Fibroblast of skin of back (primary cell): Measurements from ENCODE around the gene LYPD6B.

ENCODE experiments used
- DNase-seq: peaks from one replicate; pipeline ENCODE4 v3.0.0-alpha.2; 2013

Gene LYPD6B

DNA sequence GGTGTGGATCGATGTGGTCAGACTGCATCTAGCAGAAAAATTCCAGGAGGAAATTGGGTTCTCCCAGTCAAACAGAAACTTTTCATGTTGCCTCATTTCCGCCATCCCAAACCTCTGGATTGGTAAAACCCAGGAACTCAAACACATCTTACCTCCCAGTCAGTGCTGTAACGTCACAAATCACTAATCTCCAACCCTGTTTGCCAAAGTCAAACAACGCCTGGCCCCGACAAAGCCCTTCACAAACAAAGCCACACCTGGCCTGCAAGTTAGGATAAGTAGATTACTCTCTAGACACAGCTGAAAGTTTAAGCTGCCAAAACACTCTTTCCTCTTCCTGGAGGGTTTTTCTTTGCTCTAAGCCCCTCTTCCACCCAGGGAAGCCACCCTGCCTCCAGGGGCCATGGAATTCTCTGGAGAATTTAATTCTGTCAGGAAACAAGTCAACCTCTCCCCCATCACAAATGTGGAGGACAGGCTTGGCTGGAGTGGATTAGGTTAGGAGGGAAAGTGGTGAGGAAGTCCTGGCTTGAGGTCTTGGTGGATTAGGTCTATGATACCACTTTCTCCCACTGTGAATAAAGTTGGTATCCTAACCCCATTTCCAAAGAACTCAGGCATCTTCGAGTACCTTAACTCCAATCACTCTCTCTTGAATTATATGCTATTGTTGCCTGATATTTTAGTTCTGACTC lies 86.7 kb downstream of the LYPD6B start:
- DNase-seq, result no peak

DNA sequence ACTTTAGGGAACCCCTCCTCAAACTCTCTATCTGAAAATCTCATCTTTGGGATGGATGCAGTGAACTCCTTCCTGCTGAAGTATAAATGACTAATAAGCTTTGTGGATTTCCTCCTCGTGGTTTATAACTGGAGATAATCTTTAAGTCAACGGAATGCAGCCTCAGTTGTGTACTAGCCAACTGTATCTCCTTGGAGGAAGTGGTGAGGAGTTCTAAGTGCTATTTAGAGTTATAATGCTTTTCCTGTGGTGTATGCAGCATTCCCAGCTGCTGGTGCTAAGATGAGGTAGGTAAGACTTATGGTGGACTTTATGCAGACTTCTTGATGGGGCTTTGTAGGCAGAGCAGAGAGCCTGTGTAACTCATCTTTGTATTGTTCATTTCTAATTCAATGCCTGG lies 90.9 kb downstream of the LYPD6B start:
- DNase-seq, result peak; percentile 54

DNA sequence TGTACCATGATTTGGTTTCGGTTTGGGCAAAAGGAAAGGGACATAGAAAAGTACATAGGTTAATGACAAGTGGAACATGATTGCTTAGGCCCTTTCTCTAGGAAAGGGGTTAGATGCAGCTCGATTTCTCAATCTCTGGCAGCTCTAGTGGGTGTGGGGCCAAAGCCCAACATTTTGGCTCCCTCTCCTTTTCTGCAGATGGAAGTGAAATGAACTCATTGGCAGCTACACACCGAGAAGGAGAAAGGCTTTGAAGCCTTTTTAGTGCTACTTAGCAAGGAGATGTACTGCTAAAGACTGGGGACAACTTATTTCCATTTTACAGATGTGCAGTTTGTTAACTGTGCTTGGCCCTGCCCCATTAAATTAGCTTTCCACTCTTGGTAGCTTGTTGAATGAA lies 93.8 kb downstream of the LYPD6B start:
- no peak for DNase-seq

DNA sequence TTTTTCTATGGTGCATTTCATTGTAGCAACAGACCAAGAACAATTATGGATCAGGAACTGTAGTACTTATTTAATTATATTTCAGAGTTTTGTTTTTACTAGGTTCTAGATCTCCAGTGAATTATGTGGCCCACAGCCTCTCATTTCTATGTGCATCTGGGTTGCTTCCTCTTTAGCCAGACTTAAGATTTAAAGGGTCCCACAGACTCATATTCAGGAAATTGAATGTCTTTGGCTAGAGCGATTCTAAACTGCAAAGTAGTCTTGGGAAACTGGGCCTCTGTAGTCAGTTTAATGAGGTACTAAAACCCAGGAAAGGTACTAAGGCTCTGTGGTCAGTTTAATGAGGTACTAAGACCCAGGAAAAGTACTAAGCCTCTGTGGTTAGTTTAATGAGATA lies 94.4 kb downstream of the LYPD6B start:
- DNase-seq, result no peak

DNA sequence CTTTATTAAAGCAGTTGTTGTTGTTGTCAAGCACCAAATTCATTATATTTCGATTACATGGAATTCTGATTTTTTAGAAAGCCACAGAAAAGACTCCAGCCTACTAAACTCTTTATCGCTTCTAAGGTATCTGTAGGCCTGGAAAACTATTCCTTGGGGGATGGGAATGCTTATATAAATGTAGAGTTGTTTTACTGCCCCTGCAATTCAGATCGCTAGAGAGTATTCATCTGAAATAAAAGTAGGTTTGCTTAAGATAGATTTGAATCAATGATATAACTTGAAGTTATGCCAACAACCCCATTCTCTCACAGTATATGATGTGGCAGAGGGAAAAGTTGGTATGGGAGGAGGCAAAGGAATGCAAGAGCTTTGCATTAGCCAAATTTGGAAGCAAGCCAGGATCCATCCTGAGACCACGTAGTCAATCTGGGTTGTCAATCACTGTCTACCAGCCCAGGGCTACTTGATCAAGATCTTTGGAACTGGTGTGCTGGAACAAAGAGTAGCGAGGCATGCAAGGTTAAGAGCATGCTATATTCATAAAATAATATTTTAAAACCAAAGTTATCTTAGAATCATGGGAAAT lies 95.9 kb downstream of the LYPD6B start:
- no peak for DNase-seq

DNA sequence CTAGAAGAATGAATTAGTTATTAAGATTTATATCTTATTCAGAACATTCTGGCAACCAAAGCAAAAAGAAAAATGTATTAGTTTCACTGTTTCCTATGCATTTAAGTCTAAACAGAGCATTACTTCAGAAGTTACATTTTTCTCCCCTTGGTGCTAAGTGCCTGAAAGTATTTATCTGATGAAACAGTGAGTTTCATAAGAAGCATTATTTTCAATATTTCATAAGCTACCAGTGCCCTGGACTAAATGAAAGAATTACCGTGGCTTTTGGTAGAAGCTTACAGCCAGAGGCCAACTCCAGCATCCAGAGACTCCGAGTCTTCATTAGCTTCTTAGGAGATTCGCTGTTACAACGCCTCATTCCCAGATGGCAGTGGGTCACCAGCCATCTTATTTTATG lies 97.6 kb downstream of the LYPD6B start:
- no peak for DNase-seq

DNA sequence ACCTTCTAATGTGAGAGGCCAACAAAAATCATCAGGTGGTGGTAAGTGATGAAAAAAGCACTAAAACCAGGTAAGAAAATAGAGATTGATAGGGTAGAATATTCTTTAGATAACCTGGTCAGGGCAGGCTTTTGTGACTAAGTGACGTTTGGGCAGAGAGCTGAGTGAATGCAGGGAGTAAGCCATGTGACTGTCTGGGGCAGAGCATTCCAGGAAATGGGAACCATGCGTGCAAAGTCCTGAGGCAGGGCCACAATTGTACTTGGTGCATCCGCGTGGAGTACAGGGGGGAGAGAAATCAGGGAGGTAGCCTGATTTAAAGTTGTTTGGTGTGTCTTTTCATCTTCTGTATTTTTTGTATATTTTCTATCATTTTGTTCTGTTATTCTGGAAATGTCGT lies 102.5 kb downstream of the LYPD6B start:
- DNase-seq, result peak; percentile 16

DNA sequence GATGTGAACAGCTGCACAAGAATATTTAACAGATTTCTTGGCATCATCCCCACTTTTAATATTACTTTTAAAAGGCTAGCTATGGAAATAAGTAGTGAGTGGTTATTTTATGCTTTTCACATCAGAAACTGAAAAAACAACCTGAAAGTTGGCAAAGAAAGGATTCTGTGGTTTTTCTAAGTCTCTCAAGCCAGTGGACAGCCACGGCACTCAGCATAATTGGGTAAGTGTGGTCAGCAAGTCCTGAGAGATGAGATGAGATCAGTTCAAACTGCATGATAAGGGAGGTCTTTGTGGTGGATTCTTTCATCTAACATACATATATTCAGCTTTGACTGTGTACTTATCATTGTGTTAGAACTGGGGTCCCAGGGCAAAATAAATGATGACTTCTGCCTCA lies 105.2 kb downstream of the LYPD6B start:
- no peak for DNase-seq

DNA sequence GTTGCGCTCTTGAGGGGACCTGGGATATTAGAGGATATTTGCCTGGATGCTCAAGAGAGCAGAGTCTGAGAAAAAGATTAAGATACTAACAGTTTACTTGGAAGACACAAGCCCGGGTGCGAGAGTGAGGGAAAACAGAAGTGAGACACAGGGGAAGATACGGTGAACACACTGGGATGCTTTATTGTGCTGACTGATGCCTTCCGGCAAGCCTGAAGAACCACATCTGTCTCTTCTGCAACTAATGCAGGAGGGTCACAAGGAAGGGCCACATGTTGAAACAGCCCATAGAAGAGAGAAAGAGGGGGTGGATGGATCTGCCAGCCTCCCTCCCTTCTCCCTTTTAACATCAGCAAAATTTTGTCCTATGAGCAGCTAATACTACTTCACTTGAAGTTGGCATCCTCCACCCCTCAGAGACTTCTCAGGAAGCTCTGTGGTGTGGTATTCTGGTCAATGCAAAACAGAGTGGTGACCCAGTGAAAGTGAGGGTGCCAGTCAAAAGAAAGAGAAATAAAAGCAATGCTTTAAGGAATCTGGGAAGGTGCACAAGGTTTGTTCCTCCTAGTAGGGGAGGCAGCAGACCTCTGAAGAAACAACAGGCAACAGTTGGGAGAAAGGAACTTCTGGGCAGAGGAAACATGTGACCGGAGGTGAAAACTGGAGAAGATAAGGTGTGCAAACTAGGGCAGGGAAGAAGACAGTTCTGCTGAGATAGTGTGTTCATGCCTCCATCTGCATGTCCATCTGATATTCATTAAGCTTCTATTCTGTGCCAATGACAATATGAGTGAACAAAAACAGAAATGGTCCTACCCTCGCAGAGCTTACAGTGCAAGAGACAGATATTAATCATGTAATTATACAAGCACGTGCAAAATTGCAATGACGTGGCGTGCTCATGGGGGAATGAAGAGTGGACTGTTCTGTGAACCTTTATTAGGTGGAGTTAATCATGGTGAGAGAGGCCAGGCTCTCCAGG lies 107.1 kb downstream of the LYPD6B start:
- DNase-seq, result no peak

DNA sequence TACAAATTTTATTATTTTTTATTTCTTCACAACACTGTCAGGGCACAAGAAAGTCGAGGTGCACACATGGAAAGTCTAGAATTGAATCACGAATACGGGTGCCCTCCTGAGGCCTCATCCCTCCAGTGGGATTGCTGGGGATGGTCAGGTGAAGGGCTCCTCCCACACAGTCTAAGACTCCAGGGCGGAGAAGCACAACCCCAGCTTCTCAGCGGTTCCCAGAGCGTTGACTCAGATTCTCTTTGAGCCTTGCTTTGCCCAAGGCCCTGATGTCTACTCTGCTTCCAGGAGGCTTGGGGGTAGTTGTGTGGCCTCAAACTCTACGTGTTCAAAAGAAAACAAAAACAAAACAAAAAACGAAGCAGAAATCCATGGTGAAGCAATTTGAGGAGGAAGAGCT lies 108.4 kb downstream of the LYPD6B start:
- no peak for DNase-seq

DNA sequence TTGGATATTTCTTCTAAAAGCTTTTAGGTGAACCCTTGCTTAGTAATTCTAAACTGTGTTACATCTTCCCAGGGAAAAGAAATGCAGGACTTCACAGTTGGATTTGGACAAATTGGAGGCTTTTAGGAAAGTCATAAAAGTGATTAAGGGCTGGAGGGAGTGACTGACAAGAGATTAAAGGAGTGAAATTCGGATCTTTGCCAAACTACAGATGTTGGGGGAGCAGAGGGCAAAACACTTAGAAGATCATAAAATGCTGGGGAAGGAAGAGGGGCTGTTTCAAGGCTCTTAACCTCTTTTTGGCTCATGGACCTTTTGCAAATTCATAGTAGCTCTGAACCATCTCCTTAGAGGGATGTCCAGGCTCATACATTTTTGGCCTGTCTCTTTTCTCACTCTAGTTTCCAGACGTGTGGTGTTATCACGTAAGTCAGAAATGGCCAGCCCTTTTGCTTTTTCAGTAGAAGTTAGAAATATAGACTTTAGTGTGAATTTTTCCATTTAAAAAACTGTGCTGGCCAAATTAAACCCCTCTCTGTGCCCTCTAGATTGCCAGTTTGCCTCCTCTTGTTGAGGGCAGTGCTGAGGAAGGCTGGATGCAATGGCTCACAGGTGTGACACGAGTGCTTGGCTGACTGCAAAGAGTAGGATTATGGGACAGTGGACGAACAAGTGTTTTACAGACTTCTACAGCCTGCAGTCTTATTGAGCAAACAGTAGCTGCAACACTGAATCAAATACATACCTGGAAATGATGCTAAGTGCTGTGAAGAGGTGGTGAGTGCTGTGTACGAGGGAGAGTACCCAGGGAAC lies 109.9 kb downstream of the LYPD6B start:
- DNase-seq, result no peak

DNA sequence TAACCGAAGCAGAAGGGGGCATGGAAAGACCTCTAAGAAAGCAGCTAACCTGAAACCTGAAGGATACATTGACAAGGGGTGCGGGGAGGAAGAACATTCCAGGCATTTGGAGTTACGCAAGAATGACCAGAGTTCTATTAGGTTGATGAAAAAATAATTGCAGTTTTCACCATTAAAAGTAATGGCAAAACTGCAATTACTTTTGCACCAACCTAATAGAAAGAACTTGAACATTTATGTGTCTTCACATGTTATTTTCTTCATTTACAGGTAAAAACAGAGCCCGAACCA lies 110.5 kb downstream of the LYPD6B start:
- no peak for DNase-seq

DNA sequence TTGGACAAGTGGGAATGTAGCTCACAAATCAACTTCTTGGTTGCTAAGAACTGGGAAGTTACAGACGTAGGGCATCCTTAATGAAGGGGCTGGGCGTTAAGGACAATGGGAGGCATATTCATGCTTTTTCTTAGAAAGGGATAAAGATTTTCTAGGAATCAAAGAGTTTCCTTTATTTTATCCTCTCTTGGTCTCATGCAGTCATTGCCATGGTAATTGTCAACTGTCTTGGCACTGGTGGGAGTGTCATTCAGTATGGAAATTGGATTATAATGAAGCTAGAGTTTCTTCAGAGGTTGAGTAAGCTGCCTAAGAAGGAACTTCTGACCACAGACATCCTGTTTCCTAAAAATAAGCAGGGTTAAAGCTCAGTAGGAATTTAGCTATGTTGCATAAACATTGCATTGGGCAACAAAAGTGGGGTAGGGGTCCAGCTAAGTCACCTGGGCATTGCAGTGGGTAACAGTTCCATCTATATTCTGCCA lies 114.0 kb downstream of the LYPD6B start:
- DNase-seq, result no peak

DNA sequence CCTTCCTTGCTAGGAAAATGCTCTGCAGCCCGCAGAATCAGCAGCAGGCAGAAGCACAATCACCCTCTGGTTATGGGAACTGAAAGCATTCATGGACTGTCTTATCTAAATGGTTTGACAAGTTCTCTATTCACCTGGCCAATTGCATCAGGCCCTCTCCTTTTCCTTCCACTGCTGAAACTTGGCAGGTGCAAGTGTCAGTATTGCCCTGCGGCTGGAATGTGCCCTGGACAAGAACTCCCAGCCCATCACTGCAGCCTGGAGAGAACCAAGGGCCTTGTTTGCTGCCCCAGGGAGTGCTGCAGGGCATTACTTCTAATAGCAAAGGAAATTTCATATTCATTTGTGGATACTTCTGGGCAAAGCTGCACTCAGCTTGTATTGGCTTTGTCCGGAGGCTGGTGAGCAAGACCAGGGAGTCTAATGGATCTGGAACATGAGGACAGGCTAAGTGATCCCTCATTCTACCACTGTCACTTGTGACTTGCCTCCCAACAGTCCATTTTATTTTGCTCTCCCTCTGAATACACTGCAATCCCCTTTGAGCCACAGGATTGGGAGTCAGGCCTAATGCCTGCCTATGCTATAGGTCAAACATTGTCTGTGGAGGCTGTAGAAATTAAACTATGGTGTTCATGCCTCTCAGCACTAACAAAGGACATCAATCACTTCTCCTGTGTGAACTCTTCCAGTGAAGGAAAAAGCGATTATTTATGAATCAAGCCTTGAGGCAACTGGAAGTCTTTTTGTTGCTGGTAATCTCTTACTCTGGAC lies 116.9 kb downstream of the LYPD6B start:
- DNase-seq, result no peak

DNA sequence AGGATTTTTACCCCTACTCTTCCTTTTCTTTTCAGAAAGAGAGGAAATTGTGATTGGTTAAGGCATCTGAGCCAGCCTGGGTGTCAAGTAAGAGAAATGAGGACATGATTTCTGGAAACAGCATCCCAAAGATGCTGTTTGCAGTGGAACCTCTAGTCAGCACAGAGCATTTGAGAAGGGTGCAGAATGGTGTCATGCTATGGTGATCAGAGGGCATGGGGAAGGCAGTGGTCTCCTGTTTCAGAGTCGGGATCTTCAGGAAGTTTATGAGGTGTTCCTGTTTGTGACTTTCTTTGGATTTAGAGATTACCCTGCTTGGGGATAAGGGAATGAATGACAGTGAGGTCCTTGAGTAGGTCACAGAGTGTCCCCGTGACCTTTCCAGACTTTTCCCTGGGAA lies 117.5 kb downstream of the LYPD6B start:
- DNase-seq, result no peak

DNA sequence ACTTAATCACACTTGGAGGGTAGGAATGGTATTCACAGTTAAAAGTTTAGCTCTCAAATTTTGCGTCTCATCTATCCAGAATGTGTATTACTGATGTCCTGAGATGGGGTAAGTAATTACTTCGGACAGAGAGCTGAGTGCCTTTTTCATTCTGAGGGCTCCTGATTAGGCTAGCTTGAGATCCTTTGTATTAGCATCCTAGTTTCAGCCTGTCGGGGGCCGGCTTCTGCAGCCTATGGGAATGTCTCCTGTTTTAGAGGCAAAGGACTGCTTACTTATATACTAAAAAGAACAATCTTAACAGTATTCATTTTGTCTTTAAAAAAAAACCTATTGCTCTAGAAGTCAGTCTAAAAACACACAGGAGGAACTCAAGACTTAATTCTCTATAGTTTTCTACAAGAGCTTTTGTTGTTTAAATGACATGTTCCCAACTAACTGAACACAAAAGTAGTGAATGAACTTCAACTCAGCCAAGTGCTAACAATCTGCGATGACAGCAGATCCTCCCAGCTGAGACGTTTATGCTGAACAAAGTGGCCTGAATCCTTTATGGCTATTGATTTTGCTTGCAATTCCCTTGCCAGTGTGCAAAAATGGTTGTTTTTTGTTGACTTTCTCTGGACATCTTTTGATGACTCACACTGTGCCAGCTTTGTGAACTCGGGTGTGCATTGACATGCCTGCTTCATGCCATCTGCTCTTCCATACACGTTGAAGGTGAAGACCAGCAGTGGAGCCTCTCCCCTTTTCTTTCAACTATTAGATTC lies 118.7 kb downstream of the LYPD6B start:
- DNase-seq, result no peak

DNA sequence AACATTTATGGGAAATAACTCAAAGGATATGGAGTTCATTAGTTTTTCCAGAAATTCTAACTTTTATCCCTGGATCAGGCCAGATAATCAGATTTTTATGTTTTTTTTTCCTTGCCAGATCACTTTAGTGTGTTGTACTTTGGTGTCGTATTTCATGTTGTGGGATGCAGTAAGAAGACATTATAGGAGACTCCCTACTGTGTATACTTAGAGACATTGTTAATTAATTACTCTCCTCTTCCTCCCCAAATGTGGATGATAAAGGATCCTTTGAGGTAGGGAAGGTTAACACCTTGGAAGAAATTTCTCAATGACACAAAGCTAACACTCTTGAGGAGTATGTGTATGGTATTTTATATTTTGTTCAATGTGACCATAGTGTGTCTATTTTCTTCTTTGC lies 120.5 kb downstream of the LYPD6B start:
- DNase-seq, result no peak

DNA sequence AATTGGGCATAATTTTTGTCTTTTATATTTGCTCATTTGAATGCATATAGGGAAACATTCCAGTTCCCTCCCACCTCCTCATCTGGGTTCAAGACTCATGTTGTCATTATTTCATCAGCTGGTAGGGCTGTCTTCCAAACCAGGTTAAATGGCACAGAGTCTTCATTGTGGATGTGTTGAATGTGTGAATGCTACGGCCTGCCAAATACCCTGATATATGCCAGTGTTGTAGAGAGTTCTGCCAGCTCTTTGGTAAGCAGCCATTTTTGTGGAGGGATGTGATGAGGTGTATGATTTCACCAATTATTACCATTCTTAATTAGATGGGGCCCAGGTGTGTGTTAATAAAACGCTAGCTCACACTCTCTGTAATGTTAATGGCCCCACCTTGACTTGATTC lies 121.7 kb downstream of the LYPD6B start:
- no peak for DNase-seq

DNA sequence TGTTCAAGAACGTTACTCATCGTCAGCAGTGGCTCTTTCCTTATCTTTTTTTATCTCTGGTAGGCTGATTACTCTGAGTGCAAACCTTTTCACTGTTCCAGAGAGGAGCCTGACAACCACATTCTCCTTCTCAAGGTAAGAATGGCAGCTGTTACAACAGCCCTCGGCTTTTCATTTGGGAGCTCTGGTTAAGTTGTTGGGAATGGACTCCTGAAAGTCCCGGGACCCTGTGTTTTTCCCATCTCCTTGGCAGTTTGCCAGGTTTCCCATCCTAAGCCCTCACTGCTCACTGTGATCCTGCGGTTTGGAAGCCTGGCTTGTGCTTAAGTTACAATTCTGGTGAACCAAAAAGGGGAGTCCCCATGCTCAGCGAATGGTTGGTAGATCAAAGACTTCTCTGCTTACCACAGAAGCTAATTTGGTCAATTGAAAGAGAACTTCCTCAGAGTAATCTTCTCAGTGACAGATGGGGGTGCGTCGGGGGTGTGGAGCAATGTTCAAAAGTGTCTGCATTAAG lies 122.3 kb downstream of the LYPD6B start:
- DNase-seq, result no peak

DNA sequence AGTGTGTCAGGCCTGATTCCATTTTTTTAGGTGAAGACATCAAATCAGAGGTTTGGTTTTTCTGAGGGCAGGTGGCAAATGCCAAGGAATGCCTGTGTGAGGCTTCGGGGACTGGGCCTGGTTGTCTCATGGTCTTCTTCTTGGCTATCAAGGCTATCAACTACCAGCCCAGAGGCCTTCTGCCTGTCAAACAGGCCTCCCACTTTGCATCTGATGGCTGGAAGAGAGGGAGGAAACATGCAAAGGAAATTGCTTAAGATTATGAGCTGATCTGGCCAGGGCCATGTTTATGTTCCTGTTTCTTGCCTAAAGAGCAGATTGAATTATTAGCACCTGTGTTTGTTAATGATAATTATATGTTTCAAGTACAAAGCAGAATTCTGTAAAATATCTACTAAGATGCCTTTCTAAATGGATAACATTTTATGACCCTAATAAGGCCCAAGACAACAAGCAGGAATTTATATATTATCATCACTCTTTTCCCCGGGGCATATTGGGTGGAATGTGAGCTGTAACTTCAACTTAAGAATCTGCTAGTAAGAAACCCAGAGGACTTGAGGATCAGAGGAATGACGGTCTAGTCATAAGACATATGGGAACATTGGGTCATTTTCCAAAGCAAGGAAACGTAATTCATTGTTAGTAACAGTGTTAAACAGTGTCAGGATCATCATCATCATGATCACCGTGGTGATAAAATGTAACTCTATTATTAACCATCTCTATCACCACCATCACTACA lies 123.2 kb downstream of the LYPD6B start:
- DNase-seq, result no peak
